Activated CD8-positive, alpha-beta memory T cell treated with anti-CD3 and anti-CD28 coated beads, Interleukin-2, amount 10 ng/mL, durations not matched to agents 7 days and 5 days (primary cell): ENCODE measurements around the gene PLAGL2. TPM values are rescaled to one million over a fixed set of nuclear protein-coding genes. Genes with fewer than 3 reads are reported as not detected.
A peak's percentile ranks its signal among the peaks of the same experiment; 100 is the strongest.

ENCODE experiments used
- ATAC-seq: fragments of 150-1000 bp; cut with Tn5 transposase; one replicate; pipeline ENCODE4 v1.10.0; 2021; ENCODE audit warnings: moderate library complexity
- CTCF ChIA-PET: fragments of 350-600 bp; sonication (Branson Sonifier 250); formaldehyde crosslinking; loops from one replicate; lab custom pipeline; 2021; ENCODE audit warnings: antibody characterized with exemption; lab: Charles Lee
- DNase-seq: peaks from one replicate; pipeline ENCODE4 v3.0.0-alpha.2; 2020
- H3K27ac Mint-ChIP-seq: one replicate; pipeline ENCODE4 v1.8.0; 2021; ENCODE audit warnings: mild to moderate bottlenecking, mixed read lengths
- H3K27me3 Mint-ChIP-seq: one replicate; pipeline ENCODE4 v1.8.0; 2021; ENCODE audit warnings: mixed read lengths
- H3K36me3 Mint-ChIP-seq: one replicate; pipeline ENCODE4 v1.8.0; 2021; ENCODE audit warnings: mild to moderate bottlenecking, mixed read lengths
- H3K4me1 Mint-ChIP-seq: one replicate; pipeline ENCODE4 v1.8.0; 2021; ENCODE audit warnings: mixed read lengths
- H3K4me3 Mint-ChIP-seq: one replicate; pipeline ENCODE4 v1.8.0; 2021; ENCODE audit warnings: mild to moderate bottlenecking, moderate library complexity, mixed read lengths
- H3K9me3 Mint-ChIP-seq: one replicate; pipeline ENCODE4 v1.8.0; 2022; ENCODE audit warnings: low read depth, mixed read lengths
- total RNA-seq, 2 experiments: library from RNA; stranded (reverse); gene quantifications; one replicate each; pipeline ENCODE4 v1.2.3, GENCODE V29; 2021

PLAGL2 gene
- total RNA-seq, 2 experiments from 2014 or later: 26.3 to 41.4 TPM

DNA sequence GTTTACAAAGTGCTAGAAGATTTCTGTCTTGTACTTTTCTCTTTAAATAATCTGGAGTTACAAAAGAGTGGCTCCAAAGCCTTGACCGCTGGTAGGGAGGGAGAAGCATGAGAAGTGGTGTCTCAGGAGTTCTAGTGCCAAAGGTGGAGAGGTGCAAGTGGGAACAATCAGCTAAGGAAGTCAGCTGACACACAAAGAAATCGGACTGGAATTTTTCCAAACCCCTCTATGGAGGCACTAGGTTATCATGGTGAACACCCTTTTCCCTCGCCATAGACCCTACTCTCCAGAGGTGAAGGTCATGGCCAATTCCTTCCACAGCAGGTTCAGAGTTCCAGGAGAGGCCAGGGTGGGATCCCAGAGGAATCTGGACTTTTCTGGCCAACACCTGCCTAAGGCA, 14.8 kb downstream of the PLAGL2 start:
- ATAC-seq (no peak), DNase-seq (no peak)
- Mint-ChIP-seq H3K27ac (no peak overlapping the region), H3K27me3 (no peaks in the 10 kb centered on the region), H3K36me3 (peaks cover 26% of the 10 kb centered on the region), H3K9me3 (no peaks in the 10 kb centered on the region), H3K4me3 (no peak overlapping the region), H3K4me1 (peaks cover 25% of the 10 kb centered on the region)
- CTCF ChIA-PET: no interaction called here

DNA sequence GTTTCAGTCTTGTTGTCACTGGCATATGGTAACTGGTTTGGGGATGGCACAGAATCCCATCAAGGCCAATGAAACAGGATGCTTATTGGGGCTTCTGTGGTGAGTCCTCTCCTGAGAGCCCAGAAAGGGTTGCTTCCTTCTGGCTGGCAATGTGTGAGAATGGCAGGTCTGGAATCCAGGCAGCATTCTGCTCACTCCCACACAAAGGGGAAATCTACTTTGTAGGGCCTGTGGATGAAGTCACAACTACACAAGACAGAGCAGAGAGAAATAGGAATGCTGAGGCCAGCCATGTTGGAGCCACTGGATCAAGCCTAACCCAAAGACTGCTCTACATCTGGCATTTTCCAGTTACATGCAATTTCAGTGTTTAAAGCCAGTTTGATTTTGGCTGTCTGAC, 15.7 kb downstream of the PLAGL2 start:
- Mint-ChIP-seq H3K27me3 (no peaks in the 10 kb centered on the region), H3K27ac (peak overlapping the region; percentile 33), H3K36me3 (peaks cover 20% of the 10 kb centered on the region), H3K4me3 (no peak overlapping the region), H3K4me1 (peaks cover 25% of the 10 kb centered on the region), H3K9me3 (no peaks in the 10 kb centered on the region)
- CTCF ChIA-PET: no interaction called here
- ATAC-seq (no peak), DNase-seq (no peak)

DNA sequence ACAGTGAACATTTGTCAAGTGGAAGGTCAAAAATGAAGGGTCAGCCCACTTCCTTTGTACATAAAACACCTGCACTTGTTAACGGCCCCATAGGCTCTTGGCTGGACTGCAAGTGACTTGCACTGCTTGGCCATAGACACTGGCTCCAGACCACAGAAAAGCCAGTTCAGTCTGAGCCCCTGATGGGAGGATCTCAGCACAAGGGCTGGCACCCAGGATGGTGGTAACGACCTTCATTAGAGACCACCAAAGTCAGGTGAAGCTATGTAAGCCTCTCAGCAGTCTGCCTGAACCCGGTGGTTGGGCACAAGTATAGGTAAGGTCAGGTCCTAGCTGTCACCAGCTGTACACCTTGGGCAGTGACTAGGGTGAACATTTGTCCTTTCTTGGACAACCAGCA, 16.1 kb downstream of the PLAGL2 start:
- H3K4me1 Mint-ChIP-seq: peaks cover 25% of the 10 kb centered on the region
- ATAC-seq (no peak), DNase-seq (no peak)
- H3K27ac Mint-ChIP-seq: peak overlapping the region; percentile 33
- no peaks in the 10 kb centered on the region for H3K9me3 Mint-ChIP-seq
- no peak overlapping the region for H3K4me3 Mint-ChIP-seq
- peaks cover 19% of the 10 kb centered on the region for H3K36me3 Mint-ChIP-seq
- no peaks in the 10 kb centered on the region for H3K27me3 Mint-ChIP-seq
- CTCF ChIA-PET: no interaction called here

DNA sequence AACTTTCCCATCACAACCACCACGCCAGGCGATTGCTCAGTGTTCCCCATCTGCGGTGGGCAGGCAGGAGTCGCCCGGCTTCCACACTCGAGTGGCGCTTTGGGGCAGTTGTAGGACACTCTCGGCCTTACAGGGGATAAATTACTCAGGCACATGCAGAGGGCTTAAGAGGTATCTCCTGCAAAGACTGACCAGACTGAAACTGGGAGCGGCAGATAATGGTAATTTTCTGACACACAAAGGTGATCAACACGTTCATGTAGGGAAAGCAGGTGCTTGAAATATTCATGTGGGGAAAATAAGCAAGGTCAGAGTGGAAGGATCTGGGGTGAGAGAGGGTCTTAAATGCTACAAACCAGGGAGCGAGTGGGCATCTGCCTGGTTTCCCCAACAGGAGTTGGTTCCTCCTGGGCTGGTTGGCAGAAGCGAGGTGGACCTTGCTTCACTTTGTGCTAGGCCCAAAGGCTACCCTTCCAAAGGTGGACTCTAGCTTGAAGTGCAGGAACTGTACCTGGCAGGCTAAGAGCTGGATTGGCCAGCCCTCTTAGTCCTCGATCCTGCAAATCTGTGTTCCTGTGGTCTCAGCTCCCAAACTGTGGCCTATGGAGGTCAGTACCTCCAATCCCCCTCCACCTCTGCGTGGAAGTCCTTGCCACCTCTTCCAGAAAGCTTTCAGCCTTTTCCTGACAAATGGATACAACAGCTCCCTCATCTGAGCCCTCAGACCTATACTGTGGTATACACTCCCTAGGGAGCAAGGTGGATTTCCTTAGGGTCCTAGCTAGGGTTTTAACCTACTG, 16.7 kb downstream of the PLAGL2 start:
- Mint-ChIP-seq H3K4me3 (peak overlapping the region; percentile 71), H3K4me1 (peaks cover 25% of the 10 kb centered on the region), H3K27ac (peak overlapping the region; percentile 40), H3K36me3 (peaks cover 14% of the 10 kb centered on the region), H3K27me3 (no peaks in the 10 kb centered on the region), H3K9me3 (no peaks in the 10 kb centered on the region)
- DNase-seq: no peak
- ATAC-seq: no peak
- CTCF ChIA-PET: no interaction called here

DNA sequence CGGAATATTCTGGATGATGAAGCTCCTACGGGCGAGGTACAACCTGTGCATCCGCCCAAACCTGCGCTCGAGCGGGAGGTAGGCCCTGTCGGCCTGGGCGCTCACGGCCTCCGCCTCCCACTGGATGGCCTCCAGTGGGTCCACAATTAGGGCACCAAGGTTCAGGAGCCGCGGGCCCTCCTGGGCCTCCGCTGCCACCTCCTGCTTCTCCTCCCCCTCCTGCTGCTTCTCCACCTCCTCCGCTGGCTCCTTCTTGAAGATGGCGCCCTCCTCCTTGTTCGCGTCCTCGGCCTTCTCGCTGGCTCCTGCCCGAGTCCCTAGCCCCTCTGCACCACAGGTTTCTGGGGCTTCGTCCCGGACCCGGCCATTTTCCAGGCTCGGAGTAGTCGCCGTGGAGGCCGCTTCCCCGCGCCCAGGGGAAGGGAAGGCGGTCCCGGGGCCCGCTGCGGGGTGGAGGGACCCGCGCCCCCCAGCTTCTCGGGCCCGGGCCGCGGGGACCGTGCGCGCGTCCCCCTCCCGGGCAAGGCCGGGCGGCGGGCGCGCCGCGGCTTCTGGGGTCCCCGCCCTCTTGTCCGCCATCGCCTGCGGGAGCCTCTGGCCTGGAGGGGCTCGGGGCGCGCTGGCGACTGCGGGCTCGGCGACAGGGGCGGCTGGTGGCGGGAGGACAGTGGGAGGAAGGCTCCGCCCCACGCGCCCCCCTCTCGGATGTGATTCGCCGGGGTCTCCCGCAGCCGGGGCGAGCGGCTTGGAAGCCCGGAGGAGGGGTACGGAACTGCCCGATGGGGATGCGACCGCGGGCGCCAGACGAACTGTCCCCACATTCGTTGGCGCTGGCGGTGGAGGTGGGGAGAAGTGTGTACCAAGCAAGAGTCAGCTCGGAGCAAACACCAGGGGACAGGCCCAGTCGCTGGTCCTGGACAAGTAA, 17.6 kb downstream of the PLAGL2 start:
- peaks cover 25% of the 10 kb centered on the region for H3K4me1 Mint-ChIP-seq
- CTCF ChIA-PET: no interaction called here
- H3K27me3 Mint-ChIP-seq: no peaks in the 10 kb centered on the region
- DNase-seq (peak; percentile 47), ATAC-seq (peak; percentile 67)
- H3K36me3 Mint-ChIP-seq: peaks cover 6% of the 10 kb centered on the region
- no peaks in the 10 kb centered on the region for H3K9me3 Mint-ChIP-seq
- H3K4me3 Mint-ChIP-seq: peak overlapping the region; percentile 71
- H3K27ac Mint-ChIP-seq: peak overlapping the region; percentile 70

DNA sequence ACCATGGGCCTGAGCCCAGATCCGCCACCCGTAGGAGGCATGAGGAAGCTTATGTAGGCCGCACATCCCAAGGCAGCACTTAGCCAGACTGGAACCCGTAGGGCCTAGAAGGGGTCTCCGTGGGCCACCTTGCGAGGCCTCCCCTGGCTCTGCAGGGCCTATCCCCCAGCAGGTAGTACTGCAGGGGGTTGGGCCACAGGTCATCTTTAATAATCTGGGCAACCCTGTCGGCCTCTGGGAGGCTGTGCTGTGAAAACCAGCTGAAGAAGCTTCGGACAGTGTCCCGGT, 18.5 kb downstream of the PLAGL2 start:
- CTCF ChIA-PET: no interaction called here
- Mint-ChIP-seq H3K4me1 (peaks cover 25% of the 10 kb centered on the region), H3K36me3 (peaks cover 3% of the 10 kb centered on the region), H3K27ac (no peak overlapping the region), H3K4me3 (peak overlapping the region; percentile 71), H3K9me3 (no peaks in the 10 kb centered on the region), H3K27me3 (no peaks in the 10 kb centered on the region)
- no peak for ATAC-seq
- DNase-seq: no peak

DNA sequence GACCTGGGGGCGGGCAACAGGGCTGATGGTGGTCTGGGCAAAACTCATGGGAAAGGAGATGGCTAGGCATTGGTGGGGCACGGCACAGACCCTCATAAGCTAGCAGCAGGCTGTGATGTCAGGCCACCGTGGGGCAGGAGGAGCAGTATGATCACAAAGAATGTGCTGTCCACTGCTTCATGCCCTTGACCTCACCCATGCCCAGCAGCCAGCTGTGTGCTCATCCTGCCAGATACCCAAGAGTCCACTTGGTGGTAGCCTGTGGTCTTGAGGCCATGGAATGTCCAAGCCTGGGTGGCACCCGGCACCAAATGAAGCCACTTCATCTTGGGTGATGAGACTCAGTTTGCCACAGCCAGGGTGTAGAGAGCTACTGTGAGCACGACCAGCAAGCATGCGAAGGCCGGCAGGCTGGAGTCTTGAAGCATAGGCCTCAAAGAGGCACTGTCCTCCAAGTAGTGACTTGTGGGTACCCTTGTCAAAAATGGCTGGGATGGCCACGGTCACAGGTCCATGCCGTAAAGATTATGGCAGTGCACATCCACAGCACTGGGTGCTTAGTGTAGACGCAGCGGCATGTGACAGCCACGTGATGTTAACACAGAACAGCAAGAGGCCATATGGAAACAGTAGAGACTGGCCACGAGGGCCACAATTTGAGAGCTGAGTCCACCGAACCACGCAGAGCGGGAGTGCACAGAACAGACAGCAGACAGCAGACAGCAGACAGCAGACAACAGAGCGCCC, 19.0 kb downstream of the PLAGL2 start:
- no peak for DNase-seq
- H3K27ac Mint-ChIP-seq: no peak overlapping the region

DNA sequence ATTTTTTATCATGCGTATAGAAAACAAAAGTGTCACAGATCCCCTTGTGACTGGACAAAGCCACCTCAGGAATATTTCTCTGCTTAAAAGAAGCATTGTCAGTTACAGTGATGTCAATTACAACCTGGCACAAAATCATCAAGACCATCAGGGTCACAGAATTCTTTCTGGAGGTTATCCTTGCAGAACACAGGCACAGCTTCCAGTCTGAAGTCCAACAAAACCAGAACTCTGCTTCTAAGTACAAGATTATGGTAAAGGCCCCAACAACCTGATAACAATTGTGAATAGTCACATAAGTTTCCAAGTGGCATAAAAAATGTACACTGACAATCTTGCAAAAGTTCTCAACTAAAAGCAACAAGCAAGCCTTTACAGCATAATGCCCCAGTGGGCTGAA, 21.0 kb downstream of the PLAGL2 start:
- no peak overlapping the region for H3K27ac Mint-ChIP-seq
- no peak for DNase-seq
- CTCF ChIA-PET: no interaction called here

More for the DNA sequence above, 19.0 kb downstream of the PLAGL2 start:
- Mint-ChIP-seq H3K36me3 (peaks cover 3% of the 10 kb centered on the region), H3K27me3 (no peaks in the 10 kb centered on the region), H3K9me3 (no peaks in the 10 kb centered on the region), H3K4me3 (peak overlapping the region; percentile 43), H3K4me1 (peaks cover 25% of the 10 kb centered on the region)
- CTCF ChIA-PET: no interaction called here
- ATAC-seq: no peak

DNA sequence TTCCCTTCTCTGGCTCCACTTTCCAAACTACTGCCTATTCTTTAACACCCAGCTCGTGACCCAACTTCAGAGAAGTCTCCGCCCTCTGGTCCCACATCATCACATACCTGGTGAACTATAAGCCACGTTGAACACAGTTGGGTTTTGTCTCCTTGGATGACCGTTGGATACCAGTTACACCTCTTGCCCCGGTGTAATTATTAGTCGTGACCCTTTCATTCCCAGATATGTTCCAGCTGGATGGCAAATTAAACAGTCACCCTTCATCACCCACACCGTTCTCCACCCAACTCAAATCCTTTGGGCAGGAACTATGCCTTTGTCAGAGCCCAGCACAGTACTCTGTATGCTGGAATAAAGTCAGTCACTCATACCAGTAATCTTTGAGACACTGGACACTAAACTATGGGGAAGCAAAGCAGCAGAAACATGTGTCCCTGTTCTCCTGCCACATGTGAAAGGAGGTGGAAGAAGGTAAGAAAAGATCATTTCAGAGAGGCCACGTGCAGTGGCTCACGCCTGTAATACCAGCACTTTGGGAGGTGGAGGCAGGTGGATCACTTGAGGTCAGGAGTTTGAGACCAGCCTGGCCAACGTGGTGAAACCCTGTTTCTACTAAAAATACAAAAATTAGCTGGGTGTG, 22.5 kb downstream of the PLAGL2 start:
- Mint-ChIP-seq H3K4me3 (no peak overlapping the region), H3K36me3 (no peaks in the 10 kb centered on the region), H3K9me3 (no peaks in the 10 kb centered on the region), H3K27ac (no peak overlapping the region), H3K4me1 (peaks cover 10% of the 10 kb centered on the region), H3K27me3 (no peaks in the 10 kb centered on the region)
- no peak for DNase-seq
- CTCF ChIA-PET: no interaction called here
- ATAC-seq: no peak

More for the DNA sequence above, 21.0 kb downstream of the PLAGL2 start:
- Mint-ChIP-seq H3K27me3 (no peaks in the 10 kb centered on the region), H3K9me3 (no peaks in the 10 kb centered on the region), H3K4me1 (peaks cover 21% of the 10 kb centered on the region), H3K36me3 (no peaks in the 10 kb centered on the region), H3K4me3 (no peak overlapping the region)
- no peak for ATAC-seq

DNA sequence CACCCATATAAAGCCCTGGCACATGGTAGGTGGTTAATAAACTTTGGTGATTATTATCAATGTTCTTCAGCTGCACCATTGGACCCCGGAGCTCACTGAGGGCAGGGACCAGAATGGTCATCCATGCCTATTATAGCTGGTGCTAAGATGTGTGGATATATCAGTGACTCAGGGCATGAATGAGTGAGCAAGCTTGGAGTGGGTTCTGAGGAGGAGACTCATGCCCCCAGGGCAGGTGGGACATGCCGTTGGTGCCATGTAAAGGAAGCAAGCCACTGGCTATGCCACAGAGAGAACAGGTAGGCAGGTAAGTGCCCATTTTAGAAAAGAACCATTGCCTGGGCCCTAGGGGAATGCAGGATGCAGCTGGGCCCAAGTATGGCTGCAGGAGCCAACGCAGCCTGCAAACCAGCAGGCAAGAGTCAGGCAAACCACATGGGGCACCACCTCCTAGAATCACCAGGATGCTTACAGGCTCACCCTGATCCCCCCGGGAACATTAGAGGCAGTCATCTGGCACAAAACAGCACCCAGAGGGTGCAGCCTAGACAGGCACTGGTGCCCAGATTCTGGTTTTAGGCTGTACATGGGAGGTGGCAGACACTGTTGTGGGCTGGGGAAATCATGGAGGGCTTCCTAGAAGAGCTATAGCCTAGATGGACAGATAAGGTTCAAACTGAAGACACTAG, 23.5 kb downstream of the PLAGL2 start:
- Mint-ChIP-seq H3K9me3 (no peaks in the 10 kb centered on the region), H3K4me1 (peaks cover 4% of the 10 kb centered on the region), H3K36me3 (no peaks in the 10 kb centered on the region), H3K27ac (no peak overlapping the region), H3K4me3 (no peak overlapping the region), H3K27me3 (no peaks in the 10 kb centered on the region)
- ATAC-seq (no peak), DNase-seq (no peak)
- CTCF ChIA-PET: interaction anchor here (1.0 kb wide), 1 partner anchor 11 kb away, joined by 3 read pairs; no protein-coding TSS in a partner anchor

DNA sequence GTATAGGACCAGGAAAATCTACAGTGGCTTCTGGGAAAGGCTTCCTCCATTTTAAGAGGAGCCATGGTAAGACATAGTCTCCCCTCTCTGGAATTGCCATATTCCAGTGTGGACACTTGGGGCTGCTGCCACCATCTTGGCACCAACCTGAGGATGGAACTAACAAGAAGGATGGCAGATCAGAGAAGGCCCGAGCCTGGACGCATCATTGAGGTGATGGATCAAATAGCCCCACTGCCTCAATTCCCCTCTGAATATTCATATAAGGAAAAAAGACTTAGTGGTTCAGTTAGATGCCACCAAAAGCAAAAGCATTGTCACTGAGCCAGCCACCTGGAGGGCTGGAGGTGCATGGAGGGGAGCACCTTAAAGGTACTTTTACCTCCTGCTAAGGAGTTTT, 25.9 kb downstream of the PLAGL2 start:
- Mint-ChIP-seq H3K4me1 (no peaks in the 10 kb centered on the region), H3K9me3 (no peaks in the 10 kb centered on the region), H3K36me3 (peaks cover 2% of the 10 kb centered on the region), H3K4me3 (no peak overlapping the region), H3K27me3 (no peaks in the 10 kb centered on the region), H3K27ac (no peak overlapping the region)
- ATAC-seq (no peak), DNase-seq (no peak)
- CTCF ChIA-PET: no interaction called here

DNA sequence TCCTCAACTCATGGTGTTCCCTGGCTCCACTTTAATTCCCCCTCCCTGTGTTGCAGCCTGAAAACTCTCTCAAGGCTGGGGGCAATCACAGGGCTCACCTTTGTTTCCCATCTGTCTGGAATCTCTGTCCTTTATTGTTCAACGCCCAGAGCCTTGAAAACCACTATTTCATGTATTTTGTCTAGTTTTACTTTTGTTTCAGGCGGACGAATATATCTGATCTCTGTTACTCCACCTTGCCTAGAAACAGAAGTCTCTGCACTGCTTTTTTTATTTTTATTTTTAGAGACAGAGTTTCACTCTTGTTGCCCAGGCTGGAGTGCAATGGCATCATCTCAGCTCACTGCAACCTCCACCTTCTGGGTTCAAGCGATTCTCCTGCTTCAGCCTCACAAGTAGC, 27.6 kb downstream of the PLAGL2 start:
- CTCF ChIA-PET: no interaction called here
- H3K4me3 Mint-ChIP-seq: no peak overlapping the region
- H3K36me3 Mint-ChIP-seq: peaks cover 2% of the 10 kb centered on the region
- H3K4me1 Mint-ChIP-seq: no peaks in the 10 kb centered on the region
- no peaks in the 10 kb centered on the region for H3K9me3 Mint-ChIP-seq
- no peak for DNase-seq
- H3K27me3 Mint-ChIP-seq: no peaks in the 10 kb centered on the region
- no peak for ATAC-seq
- no peak overlapping the region for H3K27ac Mint-ChIP-seq
